Stimulated activated CD8-positive, alpha-beta memory T cell treated with anti-CD3 and anti-CD28 coated beads, Interleukin-4, amount 100 ng/mL, for 4 hours (primary cell): ENCODE measurements around the gene CLEC9A.
"Not testable (repeated sequence)": the region's sequence is repeated elsewhere in the genome, so short reads cannot be mapped to it uniquely, and the experiment has no call there.

Source experiments
- DNase-seq, 2 donors: peaks; one replicate each; pipeline ENCODE4 v3.0.0-alpha.2; 2020; ENCODE audit warnings: low read depth in 2 of 2, low spot score in 1 of 2

CLEC9A gene

DNA sequence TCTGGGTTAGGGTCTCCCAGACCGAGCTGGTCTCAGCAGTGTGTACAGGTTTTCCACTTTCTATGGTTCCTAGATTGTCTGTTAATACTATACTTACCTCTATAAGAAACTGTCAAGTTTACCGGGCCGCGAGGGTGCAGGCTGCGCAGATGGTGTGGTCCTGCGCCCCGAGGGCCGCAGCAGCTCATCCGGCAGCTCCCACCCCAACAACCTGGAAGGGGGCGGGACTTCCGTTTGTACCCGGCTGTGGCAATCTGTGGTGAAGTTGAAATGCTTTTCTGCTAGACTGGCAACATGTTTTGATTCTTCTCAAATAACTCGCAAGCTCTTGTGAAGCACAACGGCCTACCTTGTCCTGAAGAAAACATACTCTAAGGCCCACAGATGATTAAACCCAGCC is at the start of gene CLEC9A:
Gene CLEC9A, plus strand, starts transcription at position 237 of the 400 bp plus-strand sequence. CDS start 22,006 bp downstream, outside the sequence.
- no peak for DNase-seq

DNA sequence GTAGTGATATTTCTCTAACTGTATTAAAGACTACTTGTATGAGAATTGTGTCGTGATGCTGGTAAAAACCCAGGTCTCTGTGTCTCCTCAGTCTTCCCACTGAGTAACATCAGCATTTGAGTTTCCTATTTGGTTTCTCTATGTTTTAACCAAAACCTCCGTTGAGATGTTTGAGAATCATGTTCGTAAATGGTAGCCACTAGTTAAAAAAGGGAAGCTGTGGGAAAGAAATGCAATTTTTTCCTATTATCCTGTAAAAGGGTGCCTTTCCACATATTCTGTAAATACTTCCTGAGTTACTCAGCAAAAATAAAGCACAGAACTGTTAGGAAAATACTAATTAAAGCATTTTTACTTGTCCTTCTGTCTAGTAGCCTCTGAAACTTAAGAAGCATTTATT is 38.6 kb upstream of the CLEC9A start:
- no peak for DNase-seq

DNA sequence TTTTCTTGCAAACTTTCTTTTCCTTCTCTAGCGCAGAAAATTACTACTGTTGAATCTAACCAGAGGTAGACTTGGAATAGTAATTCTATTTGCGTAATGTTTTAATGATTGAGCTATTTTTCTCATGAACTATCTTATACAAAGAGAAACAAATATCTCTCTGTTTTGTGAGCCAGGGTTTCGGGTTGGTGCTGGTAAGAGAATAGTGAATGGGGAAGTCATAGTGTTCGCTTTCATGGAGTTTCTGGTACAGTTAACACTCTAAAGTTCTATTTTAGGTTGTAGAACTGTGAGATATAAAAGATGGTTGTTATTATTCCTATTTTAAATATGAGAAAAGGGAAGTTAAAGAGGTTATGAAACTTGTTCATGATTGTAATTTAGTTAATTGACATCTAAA is 38.2 kb upstream of the CLEC9A start:
- DNase-seq = no peak

DNA sequence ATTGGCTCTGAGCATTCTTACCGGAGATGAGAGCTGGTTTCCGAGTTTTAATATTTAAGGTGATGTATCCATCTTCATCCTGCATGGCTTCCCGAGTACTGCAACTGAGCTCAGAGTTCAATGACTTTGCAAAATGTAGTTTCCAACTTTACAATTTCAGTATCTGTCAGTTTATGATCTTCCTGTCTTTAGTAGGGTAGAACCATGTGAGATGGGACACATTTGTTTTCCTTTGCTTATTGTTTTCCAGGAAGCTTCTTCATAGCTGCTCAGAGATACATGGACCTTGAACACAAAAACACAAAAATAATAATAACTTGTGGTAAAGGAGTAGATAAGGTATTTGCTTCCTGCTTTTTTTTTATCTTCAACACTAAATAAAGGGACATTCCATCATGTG is 31.5 kb upstream of the CLEC9A start, which contains the start of gene CLEC1B:
Gene CLEC1B, minus strand, starts transcription at position 106 of the 400 bp plus-strand sequence. Its CDS starts 21 bp downstream, at position 85.
- DNase-seq = no peak

DNA sequence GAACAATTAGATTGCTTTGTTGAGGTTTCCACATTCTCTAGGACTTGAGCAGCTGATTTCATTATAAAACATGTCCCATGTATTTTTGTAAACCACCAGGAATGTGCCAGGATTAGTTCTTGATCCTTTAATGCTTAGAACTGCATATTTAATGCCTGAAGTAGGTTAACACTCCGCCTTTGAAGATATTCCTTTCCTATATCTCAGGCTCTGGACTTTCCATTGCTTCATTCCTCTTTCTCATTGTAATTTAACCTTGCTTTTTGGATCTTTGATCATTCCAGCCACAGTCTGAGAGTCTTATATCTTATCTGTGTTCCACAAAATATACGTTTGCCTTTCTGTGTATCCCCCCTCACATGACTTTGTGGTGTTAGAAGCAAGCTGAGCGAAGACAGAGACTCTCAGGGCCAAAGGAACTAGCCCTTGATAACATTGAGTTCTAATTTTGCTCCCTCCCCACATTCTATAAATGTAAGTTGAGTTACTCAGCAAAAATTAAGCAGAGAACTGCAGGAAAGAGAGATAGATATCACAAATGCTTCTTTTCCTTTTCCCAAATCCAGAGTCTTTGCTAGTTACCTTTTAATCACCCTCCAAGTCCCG is 29.2 kb upstream of the CLEC9A start:
- no peak for DNase-seq

DNA sequence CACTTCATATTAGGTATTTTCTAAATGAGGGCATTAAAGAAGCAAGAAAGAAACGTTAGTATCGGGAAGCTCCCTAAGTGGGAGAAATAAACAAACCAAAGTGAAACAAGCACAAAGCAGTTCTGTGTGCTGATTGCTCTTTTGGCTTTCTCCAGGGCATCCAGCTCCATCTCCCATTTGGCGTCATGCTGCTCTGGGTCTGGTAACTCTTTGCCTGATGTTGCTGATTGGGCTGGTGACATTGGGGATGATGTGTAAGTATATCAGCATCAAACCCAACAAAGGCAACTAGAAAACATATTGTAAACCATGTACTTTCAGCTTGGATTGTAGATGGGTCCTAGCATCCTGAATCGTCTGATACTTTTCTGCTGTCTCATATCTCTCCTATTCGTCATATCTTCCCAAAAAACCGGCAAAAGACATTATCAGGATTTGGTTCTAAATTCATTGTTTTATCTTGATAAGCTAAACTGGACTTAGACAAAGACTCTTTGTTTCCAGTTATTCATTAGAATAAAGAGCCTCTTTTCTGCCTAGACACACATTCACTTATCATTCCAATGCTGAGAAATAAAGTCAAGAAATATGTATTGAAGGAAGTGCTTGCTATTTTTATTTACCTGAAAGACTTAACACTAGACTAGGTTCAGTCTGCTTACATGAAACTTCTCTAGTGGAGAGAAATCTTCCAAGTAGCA is 17.7 kb upstream of the CLEC9A start:
- DNase-seq = no peak

DNA sequence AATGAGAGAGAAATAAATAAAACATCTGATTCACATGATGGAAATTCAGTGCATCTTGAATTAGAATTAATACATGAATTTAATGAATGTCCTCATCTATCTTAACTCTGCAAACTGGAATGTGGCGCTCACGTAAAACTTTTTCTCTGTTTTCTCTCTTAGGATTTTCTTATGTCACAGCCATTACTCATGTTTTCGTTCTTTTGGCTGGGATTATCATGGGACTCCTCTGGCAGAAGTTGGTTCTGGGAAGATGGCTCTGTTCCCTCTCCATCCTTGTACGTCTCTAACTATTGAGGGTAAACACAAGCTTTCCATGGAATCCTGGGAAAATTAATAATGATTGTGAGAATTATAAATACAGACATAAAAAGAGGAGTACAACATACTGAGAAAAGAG is 15.0 kb upstream of the CLEC9A start:
- DNase-seq = no peak

DNA sequence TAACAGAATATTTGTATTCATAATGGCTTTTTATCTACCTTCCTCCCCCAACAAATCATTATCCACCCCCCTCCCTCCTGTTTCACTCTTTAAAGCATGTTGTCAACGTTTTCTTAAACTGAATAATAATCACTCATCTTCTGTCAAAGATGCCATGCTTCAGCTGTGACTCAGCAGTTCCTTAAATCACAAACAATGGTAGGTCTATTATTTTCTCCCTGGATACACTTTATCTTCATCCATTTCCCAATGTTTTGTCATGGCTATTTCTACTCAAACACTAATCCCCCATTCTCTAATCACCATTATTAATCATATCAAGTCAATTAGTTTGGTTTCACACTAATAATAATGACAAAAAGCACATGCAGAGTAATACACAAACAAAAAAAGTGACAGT is 13.6 kb upstream of the CLEC9A start:
- no peak for DNase-seq

DNA sequence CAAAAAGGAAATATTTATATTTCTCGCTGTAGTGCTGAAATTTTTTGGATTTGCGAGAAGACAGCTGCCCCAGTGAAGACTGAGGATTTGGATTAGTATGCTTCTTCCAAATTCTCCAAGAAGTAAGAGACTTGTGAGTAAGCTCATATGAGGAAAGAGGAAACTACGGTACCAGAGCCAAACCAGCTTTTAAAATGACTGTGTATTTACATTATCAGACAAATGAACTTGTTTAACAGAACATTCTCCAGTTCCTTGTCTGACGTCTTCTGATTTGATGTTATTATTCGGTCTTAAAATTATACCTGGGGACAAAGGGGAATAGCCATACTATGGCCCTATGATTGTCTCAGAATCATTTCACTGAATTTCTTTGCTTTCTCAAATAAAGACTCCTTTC is 12.1 kb upstream of the CLEC9A start:
- no peak for DNase-seq

DNA sequence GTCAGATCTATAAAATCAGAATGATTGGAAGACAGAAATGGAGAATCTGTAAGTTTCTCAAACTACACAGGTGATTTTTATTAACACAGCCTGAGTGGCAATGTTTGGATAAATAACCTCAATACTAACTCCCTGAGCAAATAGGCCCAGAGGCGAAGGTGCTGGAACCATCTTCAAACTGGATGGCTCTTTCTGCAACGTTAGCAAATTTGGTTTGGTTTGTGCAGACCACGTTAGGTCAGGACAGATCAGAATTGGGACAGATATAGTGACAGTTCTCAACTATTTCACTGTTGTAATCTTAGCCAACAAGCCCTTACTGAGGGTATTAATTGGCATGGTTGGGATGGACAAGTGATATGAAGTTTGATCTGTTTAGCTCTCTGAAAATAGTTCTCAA is 9.1 kb upstream of the CLEC9A start:
- no peak for DNase-seq

DNA sequence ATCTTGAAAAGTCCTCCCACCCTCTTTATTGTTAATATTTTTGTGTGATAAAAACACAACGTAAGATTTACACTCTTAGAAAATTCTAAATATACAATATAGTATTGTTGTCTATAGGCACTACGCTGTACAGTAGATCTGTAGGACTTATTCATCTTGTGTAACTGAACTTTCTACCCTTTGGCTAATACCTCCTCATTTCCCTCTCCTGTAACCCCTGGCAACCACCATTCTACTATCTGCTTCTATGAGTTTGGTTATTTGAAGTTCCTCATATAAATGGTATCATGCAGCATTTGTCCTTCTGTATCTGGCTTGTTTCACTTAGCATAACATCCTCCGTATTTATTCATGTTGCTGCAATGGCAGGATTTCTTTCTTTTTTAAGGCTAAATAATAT is 5.2 kb upstream of the CLEC9A start:
- no peak for DNase-seq

DNA sequence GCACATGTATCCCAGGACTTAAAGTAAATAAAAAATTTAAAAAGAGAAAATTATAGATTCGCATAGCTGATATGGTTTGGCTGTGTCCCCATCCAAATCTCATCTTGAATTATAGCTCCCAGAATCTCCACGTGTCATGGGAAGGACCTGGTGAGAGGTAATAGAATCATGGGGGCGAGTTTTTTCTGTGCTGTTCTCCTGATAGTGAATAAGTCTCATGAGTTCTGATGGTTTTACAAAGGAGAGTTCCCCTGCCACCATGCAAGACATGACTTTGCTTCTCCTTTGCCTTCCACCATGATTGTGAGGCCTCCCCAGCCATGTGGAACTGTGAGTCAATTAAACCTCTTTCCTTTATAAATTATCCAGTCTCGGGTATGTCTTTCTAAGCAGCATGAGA is 3.8 kb upstream of the CLEC9A start:
- DNase-seq = not testable (repeated sequence)

DNA sequence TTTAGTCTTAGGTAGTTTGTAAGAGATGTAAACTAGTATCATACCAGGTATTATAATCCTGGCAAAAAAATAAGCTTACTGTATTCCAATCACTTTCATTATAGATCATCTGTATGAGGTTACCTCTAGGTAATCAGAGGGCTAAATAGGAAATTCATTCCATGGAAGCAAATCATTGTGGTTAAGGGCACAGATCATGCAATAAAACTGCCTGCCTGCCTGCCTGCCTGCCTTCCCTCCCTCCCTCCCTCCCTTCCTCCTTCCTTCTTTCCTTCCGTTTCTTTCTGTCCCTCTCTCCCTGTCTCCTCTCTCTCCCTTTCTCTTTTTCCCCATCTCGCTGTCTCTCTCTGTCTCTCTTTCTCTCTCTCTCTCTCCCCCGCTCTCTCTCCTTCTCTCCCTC is 3.2 kb upstream of the CLEC9A start:
- DNase-seq = no peak

DNA sequence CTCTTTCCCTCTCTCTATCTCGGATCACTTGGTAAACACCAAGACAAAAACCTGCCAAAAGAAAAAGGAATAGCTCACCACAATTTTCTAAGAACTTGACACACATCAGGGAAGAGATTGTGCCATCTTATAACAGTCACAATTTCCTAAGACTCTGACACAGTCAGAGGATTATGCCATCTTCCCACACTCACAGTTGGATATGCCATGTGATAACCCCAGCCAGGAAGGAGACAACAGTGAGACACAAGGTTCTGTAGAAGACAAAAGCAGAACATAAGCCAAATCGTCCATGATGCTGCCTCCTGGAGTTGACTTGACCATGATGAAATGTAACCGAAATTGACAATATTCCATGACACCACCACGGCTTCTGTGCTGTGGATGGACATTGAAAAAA is 2.8 kb upstream of the CLEC9A start:
- DNase-seq = no peak

DNA sequence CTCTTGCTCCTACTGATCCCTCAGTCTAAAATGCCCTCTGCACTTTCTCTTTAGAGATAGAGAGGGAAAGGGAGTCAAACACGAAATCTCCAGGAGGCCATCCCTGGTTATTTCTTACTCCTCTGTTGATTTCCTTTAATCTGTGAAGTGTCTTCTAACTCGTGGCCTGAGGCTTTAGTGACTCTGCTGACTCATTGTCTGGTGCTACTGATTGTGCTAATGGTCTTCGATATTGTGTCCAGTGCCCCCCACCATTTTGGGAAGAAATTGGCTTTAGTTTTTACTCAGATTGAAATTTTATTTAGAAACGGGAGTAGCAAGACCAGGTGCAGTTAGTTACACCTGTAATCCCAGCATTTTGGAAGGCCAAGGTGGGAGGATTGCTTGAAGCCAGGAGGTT is 839 bp downstream of the CLEC9A start:
- DNase-seq = no peak

DNA sequence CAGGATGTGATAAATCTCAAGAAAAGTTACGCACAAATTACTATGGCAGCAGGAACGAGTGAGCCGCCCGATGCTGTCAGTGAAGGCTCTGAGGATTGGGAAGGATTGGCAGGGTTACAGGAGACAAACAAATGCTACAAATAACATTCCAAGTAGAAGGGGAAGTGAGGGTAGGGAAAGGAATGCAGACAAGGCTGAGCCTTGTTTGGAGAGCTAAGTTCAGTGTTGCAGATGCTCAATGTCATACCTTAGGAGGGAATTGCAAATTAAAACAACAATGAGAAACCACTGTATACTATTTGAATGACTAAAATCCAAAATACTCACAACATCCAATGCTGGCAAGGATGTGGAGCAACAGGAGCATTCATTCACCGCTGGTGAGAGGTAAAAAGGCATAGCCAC is 1.3 kb downstream of the CLEC9A start:
- DNase-seq = no peak

DNA sequence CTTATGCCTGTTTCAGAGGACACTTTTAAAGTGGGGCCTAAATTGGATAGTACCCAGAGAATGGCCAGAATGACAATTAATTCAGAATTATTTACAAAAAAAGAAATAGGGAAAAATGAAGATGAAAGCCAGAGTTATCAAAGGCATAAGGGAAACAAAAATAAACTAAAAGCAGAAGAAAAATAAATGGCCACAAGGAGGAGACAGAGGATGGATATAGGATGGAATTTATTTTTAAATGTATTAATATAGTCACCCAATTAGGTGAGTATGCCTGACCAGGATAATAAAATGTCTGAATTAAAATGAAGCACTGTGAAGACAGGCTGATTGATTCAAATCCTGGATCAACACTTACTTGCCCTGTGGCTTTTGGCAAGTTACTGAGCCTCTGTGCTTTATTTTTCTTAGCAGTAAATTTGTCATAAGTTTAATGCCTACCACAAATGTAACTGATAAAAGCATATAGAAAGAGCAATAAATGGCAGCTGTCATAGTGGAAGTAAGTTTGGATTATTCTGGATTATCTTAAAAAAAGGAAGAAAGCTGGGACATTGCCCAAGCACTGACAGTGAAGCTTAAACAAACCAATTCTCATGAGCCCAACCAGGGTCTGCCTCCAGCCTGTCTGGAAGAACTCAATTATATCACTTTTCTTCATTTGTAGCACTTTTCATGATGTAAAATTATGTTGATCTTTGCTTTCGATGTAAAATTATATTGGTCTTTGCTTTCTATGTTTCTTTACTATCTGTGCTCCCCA is 3.5 kb downstream of the CLEC9A start:
- DNase-seq = no peak

DNA sequence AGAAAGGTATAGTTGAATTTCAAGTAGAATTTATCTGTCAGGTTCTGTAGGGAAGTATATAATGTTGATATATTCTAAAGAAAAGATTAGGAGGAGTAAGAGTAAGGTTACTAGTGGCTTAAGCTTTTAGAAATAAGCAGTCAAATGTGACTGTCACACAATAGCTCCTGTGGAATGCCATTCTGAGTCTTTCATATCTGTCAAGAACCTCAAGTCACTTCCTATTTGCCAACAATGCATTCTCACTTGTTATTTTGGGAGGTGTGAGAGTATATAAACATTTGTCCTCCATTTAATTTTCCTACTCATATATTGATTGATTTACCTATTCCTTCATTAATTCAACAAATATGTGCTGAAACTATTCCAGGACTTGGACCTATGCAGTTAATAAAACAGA is 11.7 kb downstream of the CLEC9A start:
- DNase-seq = no peak

DNA sequence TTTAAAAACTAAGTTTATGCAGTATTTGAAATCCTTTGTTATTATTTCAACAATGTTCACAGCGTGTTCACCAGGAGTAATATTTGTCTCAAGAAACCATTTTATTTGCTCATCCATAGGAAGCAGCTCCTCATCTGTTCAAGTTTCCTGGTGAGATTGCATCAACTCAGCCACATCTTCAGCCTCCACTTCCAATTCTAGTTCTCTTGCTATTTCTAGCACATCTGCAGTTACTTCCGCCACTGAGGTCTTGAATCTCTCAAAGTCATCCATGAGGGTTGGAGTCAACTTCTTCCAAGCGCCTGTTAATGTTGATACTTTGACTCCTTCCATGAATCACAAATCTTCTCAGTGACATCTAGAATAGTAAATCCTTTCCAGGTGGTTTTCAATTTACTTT is 18.0 kb downstream of the CLEC9A start:
- DNase-seq = no peak

DNA sequence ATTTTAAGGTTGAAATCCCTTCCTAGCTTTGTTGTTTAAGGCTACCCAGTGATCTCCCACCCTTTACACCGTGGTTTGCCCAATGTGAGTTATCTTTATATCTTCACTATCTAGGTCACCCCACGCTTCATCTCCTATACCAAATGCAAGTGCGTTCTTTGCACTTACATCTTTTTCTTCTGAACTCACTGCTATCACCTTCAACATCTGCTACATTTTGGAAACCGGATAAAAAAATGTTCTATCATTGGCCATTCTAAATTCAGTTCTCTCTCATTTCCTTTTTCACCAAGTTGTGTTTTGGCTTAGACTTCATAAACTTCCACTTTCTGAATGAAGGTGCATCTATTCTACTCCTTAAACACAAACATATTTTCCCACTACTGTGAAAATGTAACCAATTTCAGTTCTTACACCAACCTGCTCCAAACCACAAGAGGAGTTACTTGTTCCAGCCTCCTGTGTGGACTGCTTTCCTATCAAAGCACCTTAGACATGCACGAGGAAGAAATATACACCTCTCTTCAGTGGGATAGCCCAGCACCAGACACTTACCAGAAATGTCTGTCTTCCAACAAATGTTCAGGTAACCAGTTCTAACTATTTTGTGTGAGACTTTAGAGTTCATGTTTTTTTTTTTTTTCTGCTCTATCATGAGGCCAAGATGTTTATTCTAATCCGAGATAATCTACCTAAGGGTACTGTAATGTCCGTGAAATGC is 21.9 kb downstream of the CLEC9A start:
- no peak for DNase-seq

DNA sequence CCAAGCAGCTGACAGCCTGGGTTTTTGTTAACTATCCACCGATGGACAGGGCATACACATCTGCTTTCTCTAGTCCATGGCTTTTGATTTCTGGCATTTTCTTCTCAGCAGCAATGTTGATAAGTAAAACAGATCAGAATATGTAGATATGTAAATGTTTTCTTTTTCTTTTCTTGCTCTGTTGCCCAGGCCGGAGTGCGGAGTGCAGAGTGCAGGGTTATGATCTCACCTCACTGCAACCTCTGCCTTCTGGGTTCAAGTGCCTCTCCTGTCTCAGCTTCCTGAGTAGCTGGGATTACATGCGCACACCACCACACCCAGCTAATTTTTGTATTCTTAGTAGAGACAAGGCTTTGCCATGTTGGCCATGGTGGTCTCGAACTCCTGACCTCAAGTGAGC is 27.9 kb downstream of the CLEC9A start:
- DNase-seq = no peak

DNA sequence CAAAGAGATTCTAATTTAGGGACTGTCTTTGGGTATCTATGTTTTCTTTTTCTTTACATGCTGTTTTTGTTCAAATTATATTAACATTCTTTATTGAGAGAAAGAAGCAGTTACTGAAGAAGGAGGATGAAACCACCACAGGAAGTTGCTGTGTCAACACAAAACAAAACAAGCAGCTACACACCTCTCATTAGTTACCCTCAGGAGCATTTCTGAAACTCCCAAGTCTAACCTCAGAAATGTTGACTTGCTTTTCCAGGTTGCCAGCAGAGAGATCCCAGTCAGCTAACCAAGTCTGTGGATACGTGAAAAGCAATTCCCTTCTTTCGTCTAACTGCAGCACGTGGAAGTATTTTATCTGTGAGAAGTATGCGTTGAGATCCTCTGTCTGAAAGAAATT is 34.8 kb downstream of the CLEC9A start:
- DNase-seq = no peak
